Stimulated activated CD8-positive, alpha-beta memory T cell treated with anti-CD3 and anti-CD28 coated beads, Interleukin-12 subunit alpha, Interleukin-12 subunit beta, amount 100 ng/mL, for 24 hours (primary cell): ENCODE measurements around the gene PRCC.
A peak's percentile ranks its signal among the peaks of the same experiment; 100 is the strongest.

Experiments used
- DNase-seq: peaks from one replicate; pipeline ENCODE4 v3.0.0-alpha.2; 2020; ENCODE audit errors: extremely low read depth

The PRCC gene

GRCh38 chr1:156813750-156814570 is 46.6 kb downstream of the PRCC start:
- peak; percentile 51 for DNase-seq

GRCh38 chr1:156814571-156815260 is 47.4 kb downstream of the PRCC start:
- no peak for DNase-seq

GRCh38 chr1:156815307-156815826 is 48.0 kb downstream of the PRCC start:
- DNase-seq: no peak

- no peak for DNase-seq
These were observed 48.7 kb downstream of the PRCC start for GRCh38 chr1:156815961-156816422.

- DNase-seq: peak; percentile 95
These were observed 49.4 kb downstream of the PRCC start, which contains the start of gene SH2D2A for GRCh38 chr1:156816561-156817328. Gene SH2D2A, minus strand, starts transcription at chr1:156816848. Its CDS starts 140 bp downstream, at chr1:156816708.

- DNase-seq: no peak
These were observed 54.5 kb downstream of the PRCC start for GRCh38 chr1:156821801-156822200.

GRCh38 chr1:156822680-156823079 is 55.3 kb downstream of the PRCC start:
- no peak for DNase-seq

GRCh38 chr1:156823210-156823790 is 56.0 kb downstream of the PRCC start:
- no peak for DNase-seq

- DNase-seq: no peak
These were observed 59.3 kb downstream of the PRCC start for GRCh38 chr1:156826630-156827029.

- DNase-seq: no peak
These were observed 61.2 kb downstream of the PRCC start for GRCh38 chr1:156828400-156829124.

- DNase-seq: no peak
These were observed 65.1 kb downstream of the PRCC start for GRCh38 chr1:156832434-156832833.

- DNase-seq: no peak
These were observed 66.3 kb downstream of the PRCC start for GRCh38 chr1:156833603-156834002.

GRCh38 chr1:156834322-156834721 is 67.0 kb downstream of the PRCC start:
- no peak for DNase-seq

GRCh38 chr1:156836041-156836654 is 68.8 kb downstream of the PRCC start:
- no peak for DNase-seq

- DNase-seq: no peak
These were observed 69.6 kb downstream of the PRCC start for GRCh38 chr1:156836892-156837291.

GRCh38 chr1:156838972-156839371 is 71.6 kb downstream of the PRCC start:
- DNase-seq: no peak

GRCh38 chr1:156839426-156840109 is 72.2 kb downstream of the PRCC start:
- no peak for DNase-seq

GRCh38 chr1:156840186-156840897 is 73.0 kb downstream of the PRCC start:
- no peak for DNase-seq

GRCh38 chr1:156840898-156841279 is 73.6 kb downstream of the PRCC start:
- DNase-seq: no peak
